Posterior cingulate gyrus (tissue), 11 donors: ENCODE results near the gene NTSR1.

Experiments used
- DNase-seq, 10 donors: peaks; one replicate each; pipeline versions ENCODE4 v3.0.0 to v3.0.0-alpha.2; 2020 to 2021; ENCODE audit warnings: mixed read lengths in 3 of 10
- intact Hi-C: fragments of 100-400 bp; cut with DNase I; formaldehyde crosslinking; loops from one replicate; pipeline ENCODE4 v1.15.1; 2023

NTSR1 gene

DNA sequence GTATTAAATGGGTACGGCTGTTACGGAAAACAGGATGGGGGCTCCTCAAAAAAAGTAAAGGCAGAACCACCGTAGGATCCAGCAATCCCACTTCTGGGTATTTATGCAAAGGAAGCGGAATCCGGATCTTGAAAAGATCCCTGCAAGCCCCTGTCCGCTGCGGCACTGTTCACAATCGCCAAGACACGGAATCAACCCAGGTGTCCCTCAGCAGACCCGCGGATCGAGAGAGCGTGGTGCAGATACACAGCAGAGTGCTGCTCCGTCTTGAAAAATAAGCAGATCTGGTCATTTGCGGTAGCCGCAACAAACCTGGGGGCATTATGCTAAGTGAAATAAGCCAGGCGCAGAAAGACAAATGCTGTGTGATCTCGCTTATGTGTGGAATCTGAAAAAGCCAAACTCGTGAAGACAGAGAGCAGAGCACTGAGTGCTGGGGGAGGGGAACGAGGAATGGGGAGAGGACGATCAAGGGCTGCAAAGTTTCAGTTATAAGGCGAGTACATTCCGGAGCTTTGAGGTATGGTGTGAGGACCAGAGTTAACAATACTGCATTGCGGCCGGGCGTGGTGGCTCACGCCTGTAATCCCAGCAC is 41.3 kb downstream of the NTSR1 start:
- DNase-seq, result peak in 5 of 10 donors; percentile 3 to 32 (median 11)
- intact Hi-C loops, result no loop called here

GRCh38 chr20:62751551-62752150 is 43.0 kb downstream of the NTSR1 start:
- intact Hi-C loops, result no loop called here
- DNase-seq, result peak in 4 of 10 donors; percentile 16 to 73 (median 64)

GRCh38 chr20:62752181-62752670 is 43.6 kb downstream of the NTSR1 start:
- intact Hi-C loops, result no loop called here
- peak in 4 of 10 donors; percentile 5 to 81 (median 54) for DNase-seq

DNA sequence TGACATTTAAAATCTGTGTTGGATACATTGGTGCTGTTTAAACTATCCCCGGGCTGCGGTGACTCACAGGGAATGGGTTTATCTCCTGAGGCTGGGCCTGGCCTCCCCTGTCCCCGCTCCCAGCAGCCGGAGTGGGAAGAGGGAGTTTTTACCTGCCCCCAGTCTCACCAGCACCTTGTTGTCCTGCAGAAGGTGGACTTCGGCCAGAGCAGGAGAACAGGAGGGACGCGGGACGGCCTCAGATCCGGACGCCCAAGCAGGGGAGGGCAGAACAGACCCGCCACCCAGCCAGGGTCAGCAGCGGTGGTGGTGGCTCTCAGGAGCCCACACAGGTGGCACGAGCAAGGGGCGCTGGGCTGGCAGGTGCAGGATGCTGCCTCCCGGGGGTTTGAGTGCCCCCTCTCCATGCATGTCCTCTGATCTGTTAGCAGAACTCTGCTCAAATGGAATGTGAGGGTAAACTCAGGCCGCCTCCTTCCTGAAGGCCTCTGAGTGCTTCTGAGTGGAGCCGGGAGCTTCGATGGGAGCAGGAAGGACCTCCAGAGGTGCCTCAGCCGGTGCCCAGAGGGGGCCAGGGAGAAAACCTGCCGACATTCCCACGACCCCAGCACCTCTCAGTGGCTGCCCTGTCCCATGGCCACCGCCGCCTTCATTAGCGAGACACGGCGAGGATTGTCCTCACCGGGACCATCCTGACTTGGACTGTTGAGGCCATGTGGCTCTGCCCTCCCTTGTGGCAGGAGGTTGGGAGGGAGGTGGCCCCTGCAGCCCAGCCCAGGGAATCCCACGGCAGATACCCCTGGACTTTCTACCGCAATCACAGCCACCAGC is 44.2 kb downstream of the NTSR1 start:
- intact Hi-C loops, result no loop called here
- DNase-seq, result peak in 4 of 10 donors; percentile 22 to 79 (median 70)

DNA sequence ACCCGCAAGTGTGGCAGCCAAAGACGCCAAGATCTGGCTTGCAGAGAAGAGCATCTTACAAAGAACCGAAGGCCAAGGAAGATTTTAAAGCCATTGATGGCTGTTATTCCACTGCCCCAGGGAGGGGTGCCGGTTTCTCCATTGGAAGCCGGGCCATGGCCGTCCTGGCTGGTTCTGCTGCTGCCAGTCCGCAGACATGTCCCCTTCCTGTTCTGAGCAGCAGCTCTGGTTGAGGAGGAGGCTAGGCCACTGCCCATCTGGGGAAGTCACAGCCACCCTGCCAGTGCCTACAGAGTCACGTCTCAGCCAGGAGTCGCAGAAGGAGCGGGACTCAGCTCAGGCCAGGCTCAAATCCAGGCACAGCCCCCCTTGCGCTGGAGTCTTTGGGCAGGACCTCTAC is 45.0 kb downstream of the NTSR1 start:
- peak in 4 of 10 donors; percentile 6 to 65 (median 48) for DNase-seq

GRCh38 chr20:62754122-62754990 is 45.7 kb downstream of the NTSR1 start:
- DNase-seq, result peak in 4 of 10 donors; percentile 24 to 81 (median 67)
- intact Hi-C loops, result no loop called here

More for the DNA sequence above, 45.0 kb downstream of the NTSR1 start:
- intact Hi-C loops, result no loop called here

DNA sequence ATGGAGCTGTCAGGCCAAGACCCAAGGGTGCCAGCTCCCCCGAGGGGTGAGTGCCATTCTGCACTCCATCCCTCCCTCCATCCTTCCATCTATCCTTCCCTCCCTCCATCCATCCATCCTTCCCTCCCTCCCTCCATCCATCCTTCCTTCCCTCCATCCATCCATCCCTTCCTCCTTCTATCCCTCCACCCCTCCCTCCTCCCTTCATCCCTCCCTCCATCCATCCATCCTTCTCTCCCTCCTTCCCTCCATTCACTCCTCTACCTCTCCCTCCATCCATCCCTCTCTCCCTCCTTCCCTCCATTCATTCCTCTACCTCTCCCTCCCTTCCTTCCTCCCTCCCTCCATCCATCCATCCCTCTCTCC is 46.3 kb downstream of the NTSR1 start:
- intact Hi-C loops, result no loop called here
- DNase-seq, result no peak

GRCh38 chr20:62755817-62756724 is 47.4 kb downstream of the NTSR1 start:
- intact Hi-C loops, result no loop called here
- DNase-seq, result peak in 4 of 10 donors; percentile 5 to 70 (median 66)

DNA sequence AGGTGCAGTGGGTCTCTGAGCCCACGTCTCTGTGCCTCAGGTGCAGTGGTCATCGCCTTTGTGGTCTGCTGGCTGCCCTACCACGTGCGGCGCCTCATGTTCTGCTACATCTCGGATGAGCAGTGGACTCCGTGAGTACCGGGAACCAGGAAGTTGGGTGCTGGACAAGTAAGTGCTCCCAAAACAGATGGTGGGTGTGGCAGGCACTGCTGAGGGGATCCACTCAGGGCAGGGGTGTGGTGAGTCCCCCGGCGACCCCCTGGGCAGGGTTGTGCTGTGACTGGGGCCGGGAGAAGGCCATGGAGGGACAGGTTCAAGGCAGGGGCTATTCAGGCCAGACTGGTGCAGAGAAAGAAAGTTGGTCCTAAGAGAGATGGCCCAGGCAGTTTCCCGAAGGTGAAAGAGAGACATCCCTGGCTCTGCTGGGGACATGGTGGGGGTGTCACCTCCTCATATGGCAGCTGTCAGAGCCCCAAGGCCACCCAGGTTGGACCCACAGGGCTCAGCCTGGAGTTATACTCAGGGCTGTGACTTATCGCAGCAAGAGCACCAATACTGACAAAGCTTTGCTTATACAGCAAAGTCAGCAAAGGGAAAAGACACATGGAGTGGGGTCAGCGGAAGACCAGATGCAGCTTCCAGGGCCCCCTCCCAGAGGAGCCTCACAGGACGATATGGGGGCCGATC is 49.7 kb downstream of the NTSR1 start:
- DNase-seq, result peak in 3 of 10 donors; percentile 26 to 63 (median 63)
- intact Hi-C loops, result no loop called here

DNA sequence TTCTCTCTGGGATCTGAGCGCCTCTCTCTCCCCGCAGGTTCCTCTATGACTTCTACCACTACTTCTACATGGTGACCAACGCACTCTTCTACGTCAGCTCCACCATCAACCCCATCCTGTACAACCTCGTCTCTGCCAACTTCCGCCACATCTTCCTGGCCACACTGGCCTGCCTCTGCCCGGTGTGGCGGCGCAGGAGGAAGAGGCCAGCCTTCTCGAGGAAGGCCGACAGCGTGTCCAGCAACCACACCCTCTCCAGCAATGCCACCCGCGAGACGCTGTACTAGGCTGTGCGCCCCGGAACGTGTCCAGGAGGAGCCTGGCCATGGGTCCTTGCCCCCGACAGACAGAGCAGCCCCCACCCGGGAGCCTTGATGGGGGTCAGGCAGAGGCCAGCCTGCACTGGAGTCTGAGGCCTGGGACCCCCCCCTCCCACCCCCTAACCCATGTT is 51.4 kb downstream of the NTSR1 start:
- intact Hi-C loops, result no loop called here
- peak in 3 of 10 donors; percentile 38 to 69 (median 51) for DNase-seq

- DNase-seq, result peak in 2 of 10 donors; percentile 52 to 76
- intact Hi-C loops, result no loop called here
These were observed 51.8 kb downstream of the NTSR1 start for GRCh38 chr20:62760471-62760855.

- peak in 3 of 10 donors; percentile 72 to 79 (median 73) for DNase-seq
- intact Hi-C loops, result no loop called here
These were observed 52.5 kb downstream of the NTSR1 start for GRCh38 chr20:62760856-62761758.

DNA sequence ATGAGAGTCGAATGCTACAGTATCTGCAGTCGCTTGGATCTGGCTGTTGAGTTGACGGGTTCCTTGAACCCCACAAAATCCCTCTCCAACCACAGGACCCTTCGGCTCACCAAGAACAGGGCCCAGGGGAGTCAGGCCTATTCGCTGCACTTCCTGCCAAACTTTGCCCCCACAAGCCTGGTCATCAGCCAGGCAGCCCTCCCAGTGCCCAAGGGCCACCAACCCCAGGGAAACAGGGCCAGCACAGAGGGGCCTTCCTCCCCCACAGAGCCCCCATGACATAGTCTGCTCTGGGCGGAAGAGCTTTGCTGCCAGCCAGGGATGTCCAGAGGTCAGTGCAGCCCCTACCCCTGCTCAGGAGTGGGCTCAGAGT is 53.1 kb downstream of the NTSR1 start:
- intact Hi-C loops, result no loop called here

GRCh38 chr20:62762376-62762775 is 53.7 kb downstream of the NTSR1 start:
- intact Hi-C loops, result no loop called here
- peak in 3 of 10 donors; percentile 48 to 63 (median 53) for DNase-seq

More for the DNA sequence above, 53.1 kb downstream of the NTSR1 start:
- peak in 1 of 10 donors; percentile 29 for DNase-seq

GRCh38 chr20:62762801-62763368 is 54.2 kb downstream of the NTSR1 start:
- intact Hi-C loops, result no loop called here
- peak in 3 of 10 donors; percentile 55 to 78 (median 65) for DNase-seq

DNA sequence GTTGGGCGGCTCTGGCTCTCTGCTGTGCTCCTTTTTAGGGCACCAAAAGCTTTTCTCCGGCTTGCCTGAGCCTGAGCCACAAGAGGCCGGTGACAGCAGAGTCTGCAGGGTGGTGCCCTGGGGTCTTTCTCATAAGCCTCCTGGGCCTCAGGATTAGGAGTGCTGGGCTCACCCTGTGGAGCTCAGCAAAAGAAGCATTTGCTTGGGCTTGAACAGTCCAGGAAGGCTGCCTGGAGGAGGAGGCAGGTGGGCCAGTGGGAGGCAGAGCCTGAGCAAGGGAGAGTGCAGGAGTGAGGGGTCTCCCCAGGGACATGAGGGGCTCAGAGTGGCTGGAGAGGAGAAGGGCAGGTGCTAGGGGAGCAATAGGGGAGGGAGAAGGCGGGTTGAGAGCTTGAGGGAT is 54.8 kb downstream of the NTSR1 start:
- intact Hi-C loops, result no loop called here
- DNase-seq, result peak in 2 of 10 donors; percentile 33 to 41
